Neural progenitor cell (in vitro differentiated cells): ENCODE results near the gene FBXL19. TPM values are rescaled to one million over a fixed set of nuclear protein-coding genes. Genes with fewer than 3 reads are reported as not detected.

Experiments
- DNase-seq: peaks from one replicate; pipeline ENCODE4 v3.0.0-alpha.2; 2016; ENCODE audit warnings: low spot score
- H2AFZ ChIP-seq: fragments of 200-600 bp; sonication (generic); replicated peaks from 2 replicates; pipeline ENCODE4 v1.6.1; 2016; ENCODE audit warnings: antibody characterized with exemption
- H3F3A ChIP-seq: fragments of 200-600 bp; sonication (generic); 2 replicates; pipeline ENCODE4 v1.6.1; 2016; ENCODE audit warnings: antibody characterized with exemption, low read depth
- H3K27ac ChIP-seq: fragments of 200-600 bp; sonication (generic); 2 replicates; pipeline ENCODE4 v1.5.1; 2016; ENCODE audit warnings: mild to moderate bottlenecking
- H3K27me3 ChIP-seq: fragments of 200-600 bp; sonication (generic); 2 replicates; pipeline ENCODE4 v1.6.1; 2016; ENCODE audit warnings: mild to moderate bottlenecking, moderate library complexity
- H3K36me3 ChIP-seq: fragments of 200-600 bp; sonication (generic); 2 replicates; pipeline ENCODE4 v1.5.1; 2016
- H3K4me1 ChIP-seq: fragments of 200-600 bp; sonication (generic); 2 replicates; pipeline ENCODE4 v1.6.1; 2016; ENCODE audit warnings: mixed run types
- H3K4me2 ChIP-seq: fragments of 200-600 bp; sonication (generic); 2 replicates; pipeline ENCODE4 v1.6.1; 2016
- H3K4me3 ChIP-seq: fragments of 200-600 bp; sonication (generic); 2 replicates; pipeline ENCODE4 v1.5.1; 2016
- H3K79me2 ChIP-seq: fragments of 200-600 bp; sonication (generic); 2 replicates; pipeline ENCODE4 v1.6.1; 2016; ENCODE audit warnings: low read depth
- H3K9ac ChIP-seq: fragments of 200-600 bp; sonication (generic); 2 replicates; pipeline ENCODE4 v1.6.1; 2016
- H3K9me3 ChIP-seq: fragments of 200-600 bp; sonication (generic); 2 replicates; pipeline ENCODE4 v1.5.1; 2016; ENCODE audit warnings: low read depth
- H4K20me1 ChIP-seq: fragments of 200-600 bp; sonication (generic); 2 replicates; pipeline ENCODE4 v1.6.1; 2016; ENCODE audit warnings: low read depth
- H3K27ac Mint-ChIP-seq: 3 replicates; pipeline ENCODE4 v1.8.0; 2021; ENCODE audit warnings: mixed read lengths
- H3K27me3 Mint-ChIP-seq: 2 replicates; pipeline ENCODE4 v1.8.0; 2022; ENCODE audit warnings: low read depth, mild to moderate bottlenecking, inconsistent platforms, moderate library complexity, mixed read lengths; ENCODE audit not compliant: insufficient read depth
- H3K36me3 Mint-ChIP-seq: 3 replicates; pipeline ENCODE4 v1.8.0; 2021; ENCODE audit warnings: mixed read lengths
- H3K4me1 Mint-ChIP-seq: 3 replicates; pipeline ENCODE4 v1.8.0; 2021; ENCODE audit warnings: mixed read lengths
- H3K4me3 Mint-ChIP-seq: 3 replicates; pipeline ENCODE4 v1.8.0; 2021; ENCODE audit warnings: mild to moderate bottlenecking, moderate library complexity, mixed read lengths
- H3K9me3 Mint-ChIP-seq: 3 replicates; pipeline ENCODE4 v1.8.0; 2020; ENCODE audit warnings: mixed read lengths
- EZH2 ChIP-seq: fragments of 200-600 bp; sonication (generic); IDR thresholded peaks from 2 replicates; pipeline ENCODE4 v1.6.1; 2017; ENCODE audit warnings: antibody characterized with exemption, mild to moderate bottlenecking, moderate library complexity
- EZH2phosphoT487 ChIP-seq: fragments of 200-600 bp; sonication (generic); IDR thresholded peaks from 2 replicates; pipeline ENCODE4 v1.6.1; 2017; ENCODE audit warnings: antibody characterized with exemption
- total RNA-seq: library from RNA; depleted of rRNA; stranded (reverse); fragments of >200 nt; gene quantifications from 2 replicates; pipeline ENCODE4 v1.2.3, GENCODE V29; 2015; ENCODE audit warnings: low replicate concordance
- TF ChIP-seq, protein P1 (sequence below): fragments of 200-600 bp; sonication (generic); IDR thresholded peaks from 2 replicates; pipeline ENCODE4 v1.5.1; 2017; ENCODE audit warnings: antibody characterized with exemption, mild to moderate bottlenecking

Gene FBXL19
- total RNA-seq, 1 donor from 2014 or later = 9.2 TPM

DNA sequence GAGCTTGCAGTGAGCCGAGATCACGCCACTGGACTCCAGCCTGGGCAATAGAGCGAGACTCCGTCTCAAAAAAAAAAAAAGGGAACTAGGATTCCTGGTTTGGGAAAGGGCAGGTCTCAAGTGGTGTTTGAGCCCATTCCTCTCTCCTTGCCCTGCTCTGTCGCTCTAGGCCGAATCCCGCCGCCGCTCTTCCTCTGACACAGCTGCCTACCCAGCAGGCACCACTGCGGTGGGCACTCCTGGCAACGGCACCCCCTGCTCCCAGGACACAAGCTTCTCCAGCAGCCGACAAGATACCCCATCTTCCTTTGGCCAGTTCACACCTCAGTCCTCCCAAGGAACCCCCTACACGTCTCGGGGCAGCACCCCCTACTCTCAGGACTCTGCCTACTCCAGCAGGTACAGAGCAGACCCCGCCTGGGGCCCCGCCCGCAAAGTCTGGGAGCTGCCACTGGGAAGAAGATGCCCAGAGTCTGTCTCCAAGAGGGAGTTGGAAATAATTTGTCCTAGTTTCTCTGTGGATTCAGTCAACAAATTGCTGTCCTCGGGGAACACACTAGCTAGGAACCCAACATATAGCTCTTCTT, 40.6 kb downstream of the FBXL19 start:
- Histone ChIP-seq H3K4me3 (no peak overlapping the region), H2AFZ (no peak overlapping the region), H3K27me3 (no peaks in the 10 kb centered on the region), H3K36me3 (peaks cover 14% of the 10 kb centered on the region), H3K4me1 (peaks cover under 1% of the 10 kb centered on the region), H3K4me2 (no peak overlapping the region), H3K27ac (no peak overlapping the region), H3F3A (peaks cover 5% of the 10 kb centered on the region), H3K9me3 (no peaks in the 10 kb centered on the region), H3K9ac (no peak overlapping the region), H4K20me1 (peaks cover 15% of the 10 kb centered on the region), H3K79me2 (peaks cover 15% of the 10 kb centered on the region)
- DNase-seq = no peak
- Mint-ChIP-seq H3K4me1 (peaks cover 2% of the 10 kb centered on the region), H3K9me3 (no peaks in the 10 kb centered on the region), H3K36me3 (peaks cover 39% of the 10 kb centered on the region), H3K27ac (no peak overlapping the region), H3K4me3 (no peak overlapping the region), H3K27me3 (peaks cover 9% of the 10 kb centered on the region)
- TF ChIP-seq EZH2phosphoT487 (no peak), EZH2 (no peak)
- TF ChIP-seq, protein P1, sequence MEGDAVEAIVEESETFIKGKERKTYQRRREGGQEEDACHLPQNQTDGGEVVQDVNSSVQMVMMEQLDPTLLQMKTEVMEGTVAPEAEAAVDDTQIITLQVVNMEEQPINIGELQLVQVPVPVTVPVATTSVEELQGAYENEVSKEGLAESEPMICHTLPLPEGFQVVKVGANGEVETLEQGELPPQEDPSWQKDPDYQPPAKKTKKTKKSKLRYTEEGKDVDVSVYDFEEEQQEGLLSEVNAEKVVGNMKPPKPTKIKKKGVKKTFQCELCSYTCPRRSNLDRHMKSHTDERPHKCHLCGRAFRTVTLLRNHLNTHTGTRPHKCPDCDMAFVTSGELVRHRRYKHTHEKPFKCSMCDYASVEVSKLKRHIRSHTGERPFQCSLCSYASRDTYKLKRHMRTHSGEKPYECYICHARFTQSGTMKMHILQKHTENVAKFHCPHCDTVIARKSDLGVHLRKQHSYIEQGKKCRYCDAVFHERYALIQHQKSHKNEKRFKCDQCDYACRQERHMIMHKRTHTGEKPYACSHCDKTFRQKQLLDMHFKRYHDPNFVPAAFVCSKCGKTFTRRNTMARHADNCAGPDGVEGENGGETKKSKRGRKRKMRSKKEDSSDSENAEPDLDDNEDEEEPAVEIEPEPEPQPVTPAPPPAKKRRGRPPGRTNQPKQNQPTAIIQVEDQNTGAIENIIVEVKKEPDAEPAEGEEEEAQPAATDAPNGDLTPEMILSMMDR = no peak

DNA sequence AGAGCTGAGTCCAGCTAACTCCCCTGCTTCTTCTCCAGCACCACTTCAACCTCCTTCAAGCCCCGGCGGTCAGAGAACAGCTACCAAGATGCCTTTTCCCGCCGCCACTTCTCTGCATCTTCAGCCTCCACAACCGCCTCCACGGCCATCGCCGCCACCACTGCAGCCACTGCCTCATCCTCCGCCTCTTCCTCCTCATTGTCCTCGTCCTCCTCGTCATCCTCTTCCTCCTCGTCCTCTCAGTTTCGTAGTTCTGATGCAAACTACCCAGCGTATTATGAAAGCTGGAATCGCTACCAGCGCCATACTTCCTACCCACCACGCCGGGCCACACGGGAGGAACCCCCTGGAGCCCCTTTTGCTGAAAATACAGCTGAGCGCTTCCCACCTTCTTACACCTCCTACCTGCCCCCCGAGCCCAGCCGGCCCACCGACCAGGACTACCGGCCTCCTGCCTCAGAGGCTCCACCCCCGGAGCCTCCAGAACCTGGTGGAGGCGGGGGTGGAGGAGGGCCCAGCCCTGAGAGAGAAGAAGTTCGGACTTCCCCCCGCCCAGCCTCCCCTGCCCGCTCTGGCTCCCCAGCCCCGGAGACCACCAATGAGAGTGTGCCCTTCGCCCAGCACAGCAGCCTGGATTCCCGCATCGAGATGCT, 41.3 kb downstream of the FBXL19 start:
- no peak overlapping the region for H3K4me3 ChIP-seq
- no peak overlapping the region for H3K4me2 ChIP-seq
- H3K36me3 ChIP-seq = peaks cover 11% of the 10 kb centered on the region
- peaks cover 7% of the 10 kb centered on the region for H3K27me3 Mint-ChIP-seq
- no peaks in the 10 kb centered on the region for H3K27me3 ChIP-seq
- no peak overlapping the region for H3K4me3 Mint-ChIP-seq
- no peaks in the 10 kb centered on the region for H3K4me1 Mint-ChIP-seq
- H3K36me3 Mint-ChIP-seq = peaks cover 39% of the 10 kb centered on the region
- DNase-seq = no peak
- H3K9me3 Mint-ChIP-seq = no peaks in the 10 kb centered on the region
- H4K20me1 ChIP-seq = peaks cover 8% of the 10 kb centered on the region
- no peaks in the 10 kb centered on the region for H3K4me1 ChIP-seq
- no peak overlapping the region for H3K9ac ChIP-seq
- H3K27ac ChIP-seq = no peak overlapping the region
- H2AFZ ChIP-seq = no peak overlapping the region
- TF ChIP-seq, protein P1 = no peak
- no peak for TF ChIP-seq EZH2phosphoT487
- TF ChIP-seq EZH2 = no peak
- no peaks in the 10 kb centered on the region for H3F3A ChIP-seq
- no peaks in the 10 kb centered on the region for H3K9me3 ChIP-seq
- H3K79me2 ChIP-seq = peaks cover 8% of the 10 kb centered on the region
- H3K27ac Mint-ChIP-seq = no peak overlapping the region

DNA sequence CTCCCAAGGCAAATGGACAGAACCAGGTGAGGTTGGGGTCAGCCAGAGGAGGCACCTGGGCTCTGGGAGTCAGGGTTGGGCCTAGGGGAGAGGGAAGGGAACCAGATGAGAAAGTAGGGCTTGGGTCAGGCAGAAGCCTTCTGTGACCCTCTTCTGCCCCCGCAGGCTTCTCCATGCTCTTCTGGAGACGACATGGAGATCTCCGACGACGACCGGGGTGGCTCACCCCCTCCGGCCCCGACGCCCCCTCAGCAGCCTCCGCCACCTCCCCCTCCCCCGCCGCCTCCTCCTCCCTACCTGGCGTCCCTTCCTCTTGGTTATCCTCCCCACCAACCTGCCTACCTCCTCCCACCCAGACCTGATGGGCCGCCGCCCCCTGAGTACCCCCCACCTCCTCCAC, 42.1 kb downstream of the FBXL19 start:
- no peaks in the 10 kb centered on the region for H3F3A ChIP-seq
- no peak overlapping the region for H3K27ac ChIP-seq
- H3K36me3 ChIP-seq = peaks cover 5% of the 10 kb centered on the region
- Mint-ChIP-seq H3K27me3 (peaks cover 7% of the 10 kb centered on the region), H3K9me3 (no peaks in the 10 kb centered on the region), H3K27ac (no peak overlapping the region), H3K4me1 (no peaks in the 10 kb centered on the region), H3K4me3 (no peak overlapping the region), H3K36me3 (peaks cover 38% of the 10 kb centered on the region)
- no peak overlapping the region for H3K9ac ChIP-seq
- no peaks in the 10 kb centered on the region for H3K4me1 ChIP-seq
- no peak for DNase-seq
- H3K79me2 ChIP-seq = peaks cover under 1% of the 10 kb centered on the region
- peaks cover 7% of the 10 kb centered on the region for H4K20me1 ChIP-seq
- H3K4me3 ChIP-seq = no peak overlapping the region
- no peak overlapping the region for H3K4me2 ChIP-seq
- H2AFZ ChIP-seq = no peak overlapping the region
- no peaks in the 10 kb centered on the region for H3K9me3 ChIP-seq
- H3K27me3 ChIP-seq = no peaks in the 10 kb centered on the region
- TF ChIP-seq EZH2phosphoT487 (no peak), EZH2 (no peak)
- TF ChIP-seq, protein P1 = no peak
